ENCODE data around the gene TAS2R13.

The TAS2R13 gene

DNA sequence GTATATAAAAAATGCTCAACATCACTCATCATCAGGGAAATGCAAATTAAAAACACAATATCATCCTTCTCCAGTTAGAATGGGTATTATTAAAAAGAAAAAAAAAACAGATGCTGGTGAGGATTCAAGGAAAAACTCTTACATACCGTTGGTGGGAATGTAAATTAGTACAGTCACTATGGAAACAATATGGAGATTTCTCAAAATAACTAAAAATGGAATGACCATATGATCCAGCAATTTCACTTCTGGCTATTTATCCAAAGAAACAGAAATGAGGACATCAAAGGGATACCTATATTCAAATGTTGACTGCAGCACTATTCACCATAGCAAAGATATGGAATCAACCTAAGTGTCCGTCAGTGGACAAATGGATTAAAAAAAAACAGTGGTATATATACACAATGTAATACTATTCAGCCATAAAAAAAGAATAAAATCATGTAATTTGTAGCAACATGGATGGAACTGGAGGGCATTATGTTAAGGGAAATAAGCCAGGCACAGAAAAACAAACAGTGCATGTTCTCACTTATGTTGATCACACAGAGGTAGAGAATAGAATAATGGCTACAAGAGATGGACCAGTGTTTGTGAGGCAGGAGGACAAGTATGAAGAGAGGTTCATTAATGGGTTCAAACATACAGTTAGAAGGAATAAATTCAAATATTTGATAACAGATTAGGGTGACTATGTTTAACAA lies 45.7 kb downstream of the TAS2R13 start:
- no peak for DNase-seq

DNA sequence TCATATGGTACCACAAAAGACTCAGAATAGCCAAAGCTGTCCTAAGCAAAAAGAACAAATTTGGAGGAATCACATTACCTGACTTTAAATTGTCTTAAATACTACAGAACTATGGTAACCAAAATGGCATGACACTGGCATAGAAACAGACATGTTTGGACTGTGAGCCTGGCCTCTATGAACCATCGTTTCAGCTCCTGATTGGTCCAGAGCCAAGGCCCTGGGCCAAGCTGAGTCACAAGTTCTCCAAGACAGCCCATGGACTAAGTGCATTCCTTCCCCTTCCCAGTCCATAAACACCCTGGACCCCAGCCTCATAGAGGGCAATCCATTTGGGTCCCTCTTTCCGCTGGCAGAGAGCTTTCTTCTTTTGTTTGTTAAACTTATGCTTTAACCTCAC lies 48.0 kb downstream of the TAS2R13 start:
- DNase-seq = no peak

All from NCI-H187 (cell line).